Endothelial cell of umbilical vein (primary cell): Measurements from ENCODE around the gene ARHGEF40. TPM values are rescaled to one million over a fixed set of nuclear protein-coding genes. Genes with fewer than 3 reads are reported as not detected.

Experiments
- BruUV-seq: library from RNA; stranded (reverse); fragments of 400-500 nt; replicated peaks from 2 replicates; lab custom pipeline; 2021; lab: Mats Ljungman, UMichigan
- CTCF ChIA-PET: fragments of 300-600, 350-600 bp; sonication (Branson Sonifier 250); formaldehyde crosslinking; loops from one replicate; lab custom pipeline; 2021; ENCODE audit warnings: antibody characterized with exemption, inconsistent platforms; lab: Charles Lee
- POLR2A ChIA-PET: fragments of 300-600, 350-600 bp; sonication (Branson Sonifier 250); formaldehyde crosslinking; loops from one replicate; lab custom pipeline; 2021; ENCODE audit warnings: antibody characterized with exemption, inconsistent platforms; lab: Charles Lee
- DNase-seq: peaks from one replicate; pipeline ENCODE4 v3.0.0-alpha.2; 2011; ENCODE audit warnings: low read depth, low spot score
- FAIRE-seq: peaks from 2 replicates; lab custom pipeline; 2011; peaks lifted over from hg19 to GRCh38; lab: Jason Lieb, UNC
- H2AFZ ChIP-seq: 2 replicates; pipeline ENCODE4 v1.6.0; 2012; ENCODE audit warnings: low read depth, low read length, control low read depth, inconsistent platforms
- H3K27ac ChIP-seq: 2 replicates; pipeline ENCODE4 v1.5.1; 2011; ENCODE audit warnings: low read depth, mild to moderate bottlenecking, control low read depth, low read length, moderate library complexity; ENCODE audit not compliant: insufficient read depth
- H3K27me3 ChIP-seq, 2 experiments: 2 replicates each; pipeline versions ENCODE4 v1.6.0 to v1.6.1; 2011; ENCODE audit warnings: low read length in 2 of 2, mixed read lengths in 1 of 2; ENCODE audit not compliant: control insufficient read depth in 2 of 2, insufficient read depth in 2 of 2
- H3K36me3 ChIP-seq, 2 experiments: 2 replicates in 1 of 2; 3 replicates in 1 of 2; pipeline ENCODE4 v1.5.1; 2011; ENCODE audit warnings: low read length in 2 of 2, mild to moderate bottlenecking in 1 of 2, moderate library complexity in 1 of 2; ENCODE audit not compliant: control insufficient read depth in 2 of 2, insufficient read depth in 2 of 2; ENCODE audit errors: extremely low read depth in 1 of 2
- H3K4me1 ChIP-seq: 3 replicates; pipeline ENCODE4 v1.5.1; 2011; ENCODE audit warnings: mild to moderate bottlenecking, low read length; ENCODE audit not compliant: control insufficient read depth, insufficient read depth; ENCODE audit errors: extremely low read depth
- H3K4me2 ChIP-seq: 2 replicates; pipeline ENCODE4 v1.6.1; 2011; ENCODE audit warnings: low read length, control low read depth, mixed read lengths; ENCODE audit not compliant: insufficient read depth
- H3K4me3 ChIP-seq, 3 experiments: fragments of 200-600 bp in 1 of 3; sonication (generic), shearing (Covaris generic) in 1 of 3; replicated peaks in 1 of 3; 2 replicates each; pipeline ENCODE4 v1.5.1; 2011 to 2016; ENCODE audit warnings: control low read depth in 3 of 3, low read length in 3 of 3, mild to moderate bottlenecking in 2 of 3, inconsistent platforms in 1 of 3, low read depth in 1 of 3, moderate library complexity in 1 of 3; ENCODE audit not compliant: insufficient read depth in 1 of 3
- H3K79me2 ChIP-seq: 2 replicates; pipeline ENCODE4 v1.6.0; 2012; ENCODE audit warnings: low read length, inconsistent platforms; ENCODE audit not compliant: control insufficient read depth, insufficient read depth
- H3K9ac ChIP-seq: replicated peaks from 2 replicates; pipeline ENCODE3; 2011; ENCODE audit warnings: low read length, control low read depth; ENCODE audit not compliant: insufficient read depth; ENCODE audit errors: extremely low read depth
- H3K9me1 ChIP-seq: replicated peaks from 3 replicates; pipeline ENCODE4 v1.6.0; 2011; ENCODE audit warnings: mild to moderate bottlenecking, low read length; ENCODE audit not compliant: control insufficient read depth, insufficient read depth; ENCODE audit errors: extremely low read depth
- H3K9me3 ChIP-seq: replicated peaks from 2 replicates; pipeline ENCODE4 v1.5.1; 2012; ENCODE audit warnings: low read length, inconsistent platforms; ENCODE audit not compliant: control insufficient read depth, insufficient read depth
- H4K20me1 ChIP-seq: replicated peaks from 2 replicates; pipeline ENCODE3; 2011; ENCODE audit warnings: mild to moderate bottlenecking, low read length; ENCODE audit not compliant: control insufficient read depth, insufficient read depth; ENCODE audit errors: extremely low read depth
- CTCF ChIP-seq, 2 donors: IDR thresholded peaks; 1 replicate in 1 of 2; 2 replicates in 1 of 2; pipeline ENCODE4 v1.5.1; 2011; ENCODE audit warnings: low read length in 2 of 2, mild to moderate bottlenecking in 2 of 2, moderate library complexity in 2 of 2, control low read depth in 1 of 2, inconsistent platforms in 1 of 2, low read depth in 1 of 2; ENCODE audit not compliant: insufficient read depth in 1 of 2; ENCODE audit errors: extremely low read depth in 1 of 2
- EZH2 ChIP-seq: IDR thresholded peaks from 2 replicates; pipeline ENCODE4 v1.6.1; 2012; ENCODE audit warnings: borderline replicate concordance, low read depth, mild to moderate bottlenecking, moderate library complexity, low read length, inconsistent platforms; ENCODE audit not compliant: severe bottlenecking
- FOS ChIP-seq: IDR thresholded peaks from 2 replicates; pipeline ENCODE4 v1.6.1; 2011; ENCODE audit warnings: mild to moderate bottlenecking, low read length, moderate library complexity, borderline replicate concordance; ENCODE audit not compliant: insufficient read depth
- GATA2 ChIP-seq: IDR thresholded peaks from 2 replicates; pipeline ENCODE4 v1.7.0; 2011; ENCODE audit warnings: low read depth, mild to moderate bottlenecking, moderate library complexity, mixed read lengths, low read length; ENCODE audit not compliant: insufficient read length, insufficient read depth
- JUN ChIP-seq: IDR thresholded peaks from 2 replicates; pipeline ENCODE4 v1.6.1; 2011; ENCODE audit warnings: borderline replicate concordance, low read depth; ENCODE audit not compliant: insufficient read length, insufficient read depth
- MAX ChIP-seq: IDR thresholded peaks from 2 replicates; pipeline ENCODE4 v1.6.1; 2011; ENCODE audit not compliant: insufficient read depth, insufficient read length
- MYC ChIP-seq: IDR thresholded peaks from one replicate; pipeline ENCODE4 v1.6.1; 2011; ENCODE audit warnings: mild to moderate bottlenecking, low read depth, low read length
- POLR2A ChIP-seq: IDR thresholded peaks from 2 replicates; pipeline ENCODE4 v1.6.1; 2012; ENCODE audit warnings: low read depth, mild to moderate bottlenecking, control low read depth, low read length
- POLR2AphosphoS5 ChIP-seq: IDR thresholded peaks from 2 replicates; pipeline ENCODE4 v1.6.1; 2012; ENCODE audit warnings: low read depth, mild to moderate bottlenecking, control low read depth, low read length, moderate library complexity; ENCODE audit not compliant: insufficient read depth
- dilution Hi-C: fragments of 300-500 bp; cut with MboI; formaldehyde crosslinking; loops from one replicate; pipeline ENCODE4 v1.15.0; 2019; ENCODE audit warnings: low sequenced_read_pairs; ENCODE audit not compliant: extremely low pct_ligation_motif_present
- intact Hi-C: fragments of 100-400 bp; cut with micrococcal nuclease; formaldehyde crosslinking; loops from one replicate; pipeline ENCODE4 v1.10.0; 2022
- polyA plus RNA-seq, 4 experiments: library from polyadenylated mRNA; depleted of rRNA in 3 of 4; stranded (reverse) in 3 of 4; unstranded in 1 of 4; fragments of >200 nt; gene quantifications; 2 replicates each; pipeline versions ENCODE4 v1.2.1 to v1.2.3, GENCODE V29; 2011 to 2012; ENCODE audit warnings: missing spikeins in 1 of 4
- total RNA-seq: library from RNA; stranded (reverse); gene quantifications from 2 replicates; pipeline ENCODE4 v1.2.3, GENCODE V29; 2021

ARHGEF40 gene
- total and polyA plus RNA-seq, 2 donors (not counting 3 experiments of a cell fraction or from before 2014, with no cell fraction given): 2.6 to 19.9 TPM

GRCh38 chr14:21041676-21042433, 28.2 kb upstream of the ARHGEF40 start, which contains the start of gene RNASE7:
Gene RNASE7 (plus strand): TSS chr14:21042362. CDS start chr14:21042993, 631 bp downstream.
- Histone ChIP-seq H3K9ac (no peak within 1 kb of the TSS), H2AFZ (no peak within 1 kb of the TSS), H3K36me3 (no peaks in the 10 kb centered on the region), H3K9me1 (no peaks in the 10 kb centered on the region), H3K4me1 (peaks cover 4% of the 10 kb centered on the region), H3K27me3 (peaks cover 8 to 15% of the 10 kb centered on the region in 2 experiments), H3K27ac (no peak within 1 kb of the TSS), H4K20me1 (no peaks in the 10 kb centered on the region), H3K9me3 (no peaks in the 10 kb centered on the region), H3K79me2 (no peaks in the 10 kb centered on the region), H3K4me2 (no peak within 1 kb of the TSS), H3K4me3 (no peak within 1 kb of the TSS)
- CTCF ChIA-PET: interaction anchor here (1.3 to 7.0 kb wide), 4 partner anchors 27 to 183 kb away, joined by 3 to 214 read pairs (median 14); no protein-coding TSS in a partner anchor
- dilution Hi-C loops (no loop called here), intact Hi-C loops (loop anchor here (2.0 kb wide), 1 partner anchor 185 kb away; no protein-coding TSS in a partner anchor)
- no peak for DNase-seq
- TF ChIP-seq MYC (no peak), MAX (no peak), CTCF (IDR thresholded peaks at IDR 0.05; ENCODE audit: extremely low read depth in 1 of 2, insufficient read depth in 1 of 2, low read depth in 1 of 2, low read length in 2 of 2) (no peak), POLR2AphosphoS5 (no peak), POLR2A (no peak), EZH2 (no peak), JUN (no peak), FOS (no peak), GATA2 (no peak)
- BruUV-seq: no TSS peak
- POLR2A ChIA-PET: no interaction called here
- FAIRE-seq: no peak
